Liver (tissue), 3 donors: Measurements from ENCODE around the gene PFN1.

Experiments
- ATF3 ChIP-seq: IDR thresholded peaks from 2 replicates; pipeline ENCODE4 v1.6.1; 2016; ENCODE audit warnings: antibody characterized with exemption
- CTCF ChIP-seq: fragments of 150-350 bp; IDR thresholded peaks from 2 replicates; pipeline ENCODE4 v1.5.1; 2017; ENCODE audit warnings: improper control_type of control experiment, low read depth, low read length; ENCODE audit not compliant: missing input control
- EGR1 ChIP-seq, 2 donors: IDR thresholded peaks; 2 replicates each; pipeline ENCODE4 v1.6.1; 2016 to 2018; ENCODE audit warnings: antibody characterized with exemption in 2 of 2, low read depth in 2 of 2
- FOXA1 ChIP-seq: IDR thresholded peaks from 2 replicates; pipeline ENCODE4 v1.6.1; 2016; ENCODE audit warnings: antibody characterized with exemption
- GABPA ChIP-seq, 2 donors: IDR thresholded peaks in 1 of 2; conservative IDR thresholded peaks in 1 of 2; 2 replicates each; pipeline ENCODE4 v1.6.1; 2016; ENCODE audit warnings: antibody characterized with exemption in 2 of 2, mild to moderate bottlenecking in 1 of 2, moderate library complexity in 1 of 2
- JUND ChIP-seq, 2 donors: IDR thresholded peaks; 2 replicates each; pipeline ENCODE4 v1.6.1; 2016; ENCODE audit warnings: antibody characterized with exemption in 2 of 2
- RAD21 ChIP-seq, 2 donors: IDR thresholded peaks; 2 replicates each; pipeline ENCODE4 v1.6.1; 2016; ENCODE audit warnings: antibody characterized with exemption in 2 of 2, mild to moderate bottlenecking in 2 of 2
- RXRA ChIP-seq, 2 donors: IDR thresholded peaks; 2 replicates each; pipeline ENCODE4 v1.6.1; 2017 to 2018; ENCODE audit warnings: antibody characterized with exemption in 2 of 2, mild to moderate bottlenecking in 1 of 2
- SP1 ChIP-seq: IDR thresholded peaks from 2 replicates; pipeline ENCODE4 v1.6.1; 2018; ENCODE audit warnings: antibody characterized with exemption, mild to moderate bottlenecking
- ZBTB33 ChIP-seq: IDR thresholded peaks from 2 replicates; pipeline ENCODE4 v1.6.1; 2016; ENCODE audit warnings: antibody characterized with exemption
- TF ChIP-seq, protein P1 (sequence below): IDR thresholded peaks from 2 replicates; pipeline ENCODE4 v1.6.1; 2016; ENCODE audit warnings: antibody characterized with exemption, mild to moderate bottlenecking
- TF ChIP-seq, protein P2 (sequence below): IDR thresholded peaks from 2 replicates; pipeline ENCODE4 v1.6.1; 2016; ENCODE audit warnings: antibody characterized with exemption
- donor health status: healthy.
- donor health status: healthy.

DNA sequence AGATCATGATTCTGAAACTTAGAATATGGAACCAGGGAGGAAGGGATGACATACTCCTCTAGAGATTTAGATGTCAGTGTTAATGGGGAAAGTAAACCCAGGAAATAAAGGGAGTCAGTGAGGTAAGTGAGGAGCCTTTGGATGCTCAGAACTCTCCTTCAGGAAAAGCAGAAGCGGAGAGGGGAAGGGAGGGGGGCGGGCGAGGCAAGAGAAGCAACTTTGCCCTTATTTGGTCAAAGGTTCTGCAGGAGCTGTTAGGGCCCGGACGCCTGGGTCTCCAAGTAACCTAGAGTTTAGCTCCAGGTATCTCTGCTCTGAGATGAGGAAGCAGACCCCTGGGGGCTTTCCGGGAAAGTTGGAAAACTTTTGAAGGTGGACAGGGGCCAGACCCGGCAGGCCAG is 1.3 kb downstream of the PFN1 start:
- TF ChIP-seq, protein P1, sequence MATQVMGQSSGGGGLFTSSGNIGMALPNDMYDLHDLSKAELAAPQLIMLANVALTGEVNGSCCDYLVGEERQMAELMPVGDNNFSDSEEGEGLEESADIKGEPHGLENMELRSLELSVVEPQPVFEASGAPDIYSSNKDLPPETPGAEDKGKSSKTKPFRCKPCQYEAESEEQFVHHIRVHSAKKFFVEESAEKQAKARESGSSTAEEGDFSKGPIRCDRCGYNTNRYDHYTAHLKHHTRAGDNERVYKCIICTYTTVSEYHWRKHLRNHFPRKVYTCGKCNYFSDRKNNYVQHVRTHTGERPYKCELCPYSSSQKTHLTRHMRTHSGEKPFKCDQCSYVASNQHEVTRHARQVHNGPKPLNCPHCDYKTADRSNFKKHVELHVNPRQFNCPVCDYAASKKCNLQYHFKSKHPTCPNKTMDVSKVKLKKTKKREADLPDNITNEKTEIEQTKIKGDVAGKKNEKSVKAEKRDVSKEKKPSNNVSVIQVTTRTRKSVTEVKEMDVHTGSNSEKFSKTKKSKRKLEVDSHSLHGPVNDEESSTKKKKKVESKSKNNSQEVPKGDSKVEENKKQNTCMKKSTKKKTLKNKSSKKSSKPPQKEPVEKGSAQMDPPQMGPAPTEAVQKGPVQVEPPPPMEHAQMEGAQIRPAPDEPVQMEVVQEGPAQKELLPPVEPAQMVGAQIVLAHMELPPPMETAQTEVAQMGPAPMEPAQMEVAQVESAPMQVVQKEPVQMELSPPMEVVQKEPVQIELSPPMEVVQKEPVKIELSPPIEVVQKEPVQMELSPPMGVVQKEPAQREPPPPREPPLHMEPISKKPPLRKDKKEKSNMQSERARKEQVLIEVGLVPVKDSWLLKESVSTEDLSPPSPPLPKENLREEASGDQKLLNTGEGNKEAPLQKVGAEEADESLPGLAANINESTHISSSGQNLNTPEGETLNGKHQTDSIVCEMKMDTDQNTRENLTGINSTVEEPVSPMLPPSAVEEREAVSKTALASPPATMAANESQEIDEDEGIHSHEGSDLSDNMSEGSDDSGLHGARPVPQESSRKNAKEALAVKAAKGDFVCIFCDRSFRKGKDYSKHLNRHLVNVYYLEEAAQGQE: no peak
- TF ChIP-seq, protein P2, sequence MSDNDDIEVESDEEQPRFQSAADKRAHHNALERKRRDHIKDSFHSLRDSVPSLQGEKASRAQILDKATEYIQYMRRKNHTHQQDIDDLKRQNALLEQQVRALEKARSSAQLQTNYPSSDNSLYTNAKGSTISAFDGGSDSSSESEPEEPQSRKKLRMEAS: no peak
- no peak for TF ChIP-seq EGR1 (IDR thresholded peaks at IDR 0.05; ENCODE audit: low read depth in 2 of 2)
- no peak for TF ChIP-seq JUND (IDR thresholded peaks at IDR 0.05)
- no peak for TF ChIP-seq ZBTB33
- no peak for TF ChIP-seq ATF3
- no peak for TF ChIP-seq CTCF
- no peak for TF ChIP-seq GABPA (IDR thresholded peaks at IDR 0.05 in 1 of 2, conservative IDR thresholded peaks at IDR 0.05 in 1 of 2)
- TF ChIP-seq RAD21 (IDR thresholded peaks at IDR 0.05): no peak
- no peak for TF ChIP-seq RXRA (IDR thresholded peaks at IDR 0.05)
- TF ChIP-seq SP1: no peak
- TF ChIP-seq FOXA1: no peak
